Measurements from ENCODE around the gene MORN1.

GRCh38 chr1:2376261-2376741 lies 15.1 kb downstream of the MORN1 start:
- TF ChIP-seq POLR2A (IDR thresholded peaks at IDR 0.05) (no peak), CTCF (IDR thresholded peaks at IDR 0.05) (no peak)

All from right lobe of liver (tissue), 4 donors.